ENCODE data around the gene TMEM147.
A peak's percentile ranks its signal among the peaks of the same experiment; 100 is the strongest.

TMEM147 gene

DNA sequence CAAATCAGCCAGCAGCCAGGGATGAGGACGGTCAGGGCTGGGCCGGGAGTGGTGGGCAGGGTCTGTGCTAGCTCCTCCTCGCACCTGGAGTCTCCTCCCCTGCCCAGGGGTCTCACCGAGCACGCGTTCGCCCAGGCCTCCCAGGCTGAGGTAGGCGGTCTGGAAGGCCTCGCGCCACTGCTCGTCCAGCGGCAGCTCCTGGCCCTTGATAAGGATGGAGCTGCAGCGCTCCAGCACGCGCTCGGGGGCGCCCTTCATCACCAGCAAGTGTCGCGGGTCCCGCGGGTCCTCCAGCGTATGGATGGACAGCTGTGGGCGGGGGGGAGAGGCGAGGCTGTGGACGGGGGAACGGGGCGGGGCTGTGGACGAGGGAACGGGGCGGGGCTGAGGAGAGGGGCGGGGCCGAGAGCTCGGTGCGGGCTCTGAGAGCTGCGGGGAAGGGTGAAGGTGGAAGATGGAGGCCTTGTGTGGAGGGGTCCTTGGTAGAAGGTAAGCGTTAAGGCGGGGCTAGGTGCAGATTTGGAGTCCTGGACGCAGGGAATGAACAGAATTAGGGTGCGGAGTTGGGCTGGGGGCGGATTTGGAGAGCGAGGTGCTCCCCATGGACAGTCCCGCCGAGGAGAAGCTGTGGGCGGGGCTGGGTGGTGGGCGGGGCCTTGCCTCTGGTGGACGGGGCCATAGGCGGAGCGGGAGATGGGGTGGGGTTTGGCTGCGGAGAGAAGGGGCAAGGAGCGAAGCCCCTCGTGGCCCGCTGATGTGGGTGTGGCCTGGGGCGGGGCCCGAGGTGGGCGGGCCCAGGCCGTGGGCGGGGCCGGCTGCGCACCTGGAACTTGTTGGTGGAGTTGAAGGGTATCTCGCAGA, 12.3 kb downstream of the TMEM147 start (continued):
- TF ChIP-seq, protein P1, sequence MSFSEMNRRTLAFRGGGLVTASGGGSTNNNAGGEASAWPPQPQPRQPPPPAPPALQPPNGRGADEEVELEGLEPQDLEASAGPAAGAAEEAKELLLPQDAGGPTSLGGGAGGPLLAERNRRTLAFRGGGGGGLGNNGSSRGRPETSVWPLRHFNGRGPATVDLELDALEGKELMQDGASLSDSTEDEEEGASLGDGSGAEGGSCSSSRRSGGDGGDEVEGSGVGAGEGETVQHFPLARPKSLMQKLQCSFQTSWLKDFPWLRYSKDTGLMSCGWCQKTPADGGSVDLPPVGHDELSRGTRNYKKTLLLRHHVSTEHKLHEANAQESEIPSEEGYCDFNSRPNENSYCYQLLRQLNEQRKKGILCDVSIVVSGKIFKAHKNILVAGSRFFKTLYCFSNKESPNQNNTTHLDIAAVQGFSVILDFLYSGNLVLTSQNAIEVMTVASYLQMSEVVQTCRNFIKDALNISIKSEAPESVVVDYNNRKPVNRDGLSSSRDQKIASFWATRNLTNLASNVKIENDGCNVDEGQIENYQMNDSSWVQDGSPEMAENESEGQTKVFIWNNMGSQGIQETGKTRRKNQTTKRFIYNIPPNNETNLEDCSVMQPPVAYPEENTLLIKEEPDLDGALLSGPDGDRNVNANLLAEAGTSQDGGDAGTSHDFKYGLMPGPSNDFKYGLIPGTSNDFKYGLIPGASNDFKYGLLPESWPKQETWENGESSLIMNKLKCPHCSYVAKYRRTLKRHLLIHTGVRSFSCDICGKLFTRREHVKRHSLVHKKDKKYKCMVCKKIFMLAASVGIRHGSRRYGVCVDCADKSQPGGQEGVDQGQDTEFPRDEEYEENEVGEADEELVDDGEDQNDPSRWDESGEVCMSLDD (tag by site-specific recombination; IDR thresholded peaks at IDR 0.05), result no peak
- TF ChIP-seq, protein P2, sequence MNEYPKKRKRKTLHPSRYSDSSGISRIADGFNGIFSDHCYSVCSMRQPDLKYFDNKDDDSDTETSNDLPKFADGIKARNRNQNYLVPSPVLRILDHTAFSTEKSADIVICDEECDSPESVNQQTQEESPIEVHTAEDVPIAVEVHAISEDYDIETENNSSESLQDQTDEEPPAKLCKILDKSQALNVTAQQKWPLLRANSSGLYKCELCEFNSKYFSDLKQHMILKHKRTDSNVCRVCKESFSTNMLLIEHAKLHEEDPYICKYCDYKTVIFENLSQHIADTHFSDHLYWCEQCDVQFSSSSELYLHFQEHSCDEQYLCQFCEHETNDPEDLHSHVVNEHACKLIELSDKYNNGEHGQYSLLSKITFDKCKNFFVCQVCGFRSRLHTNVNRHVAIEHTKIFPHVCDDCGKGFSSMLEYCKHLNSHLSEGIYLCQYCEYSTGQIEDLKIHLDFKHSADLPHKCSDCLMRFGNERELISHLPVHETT (tag by site-specific recombination; IDR thresholded peaks at IDR 0.05), result no peak
- peak; percentile 68 for TF ChIP-seq ZBTB17 (tag by site-specific recombination; IDR thresholded peaks at IDR 0.05)
- TF ChIP-seq ZNF658 (tag by site-specific recombination; IDR thresholded peaks at IDR 0.05), result no peak
- TF ChIP-seq, protein P3, sequence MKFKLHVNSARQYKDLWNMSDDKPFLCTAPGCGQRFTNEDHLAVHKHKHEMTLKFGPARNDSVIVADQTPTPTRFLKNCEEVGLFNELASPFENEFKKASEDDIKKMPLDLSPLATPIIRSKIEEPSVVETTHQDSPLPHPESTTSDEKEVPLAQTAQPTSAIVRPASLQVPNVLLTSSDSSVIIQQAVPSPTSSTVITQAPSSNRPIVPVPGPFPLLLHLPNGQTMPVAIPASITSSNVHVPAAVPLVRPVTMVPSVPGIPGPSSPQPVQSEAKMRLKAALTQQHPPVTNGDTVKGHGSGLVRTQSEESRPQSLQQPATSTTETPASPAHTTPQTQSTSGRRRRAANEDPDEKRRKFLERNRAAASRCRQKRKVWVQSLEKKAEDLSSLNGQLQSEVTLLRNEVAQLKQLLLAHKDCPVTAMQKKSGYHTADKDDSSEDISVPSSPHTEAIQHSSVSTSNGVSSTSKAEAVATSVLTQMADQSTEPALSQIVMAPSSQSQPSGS (tag by site-specific recombination; IDR thresholded peaks at IDR 0.05; ENCODE audit: low read depth), result no peak
- TF ChIP-seq, protein P4, sequence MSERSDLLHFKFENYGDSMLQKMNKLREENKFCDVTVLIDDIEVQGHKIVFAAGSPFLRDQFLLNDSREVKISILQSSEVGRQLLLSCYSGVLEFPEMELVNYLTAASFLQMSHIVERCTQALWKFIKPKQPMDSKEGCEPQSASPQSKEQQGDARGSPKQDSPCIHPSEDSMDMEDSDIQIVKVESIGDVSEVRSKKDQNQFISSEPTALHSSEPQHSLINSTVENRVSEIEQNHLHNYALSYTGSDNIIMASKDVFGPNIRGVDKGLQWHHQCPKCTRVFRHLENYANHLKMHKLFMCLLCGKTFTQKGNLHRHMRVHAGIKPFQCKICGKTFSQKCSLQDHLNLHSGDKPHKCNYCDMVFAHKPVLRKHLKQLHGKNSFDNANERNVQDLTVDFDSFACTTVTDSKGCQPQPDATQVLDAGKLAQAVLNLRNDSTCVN (tag by site-specific recombination; optimal IDR thresholded peaks at IDR 0.05), result peak; percentile 66
- TF ChIP-seq ZBTB21 (tag by site-specific recombination; IDR thresholded peaks at IDR 0.05), result peak; percentile 49
- TF ChIP-seq, protein P5, sequence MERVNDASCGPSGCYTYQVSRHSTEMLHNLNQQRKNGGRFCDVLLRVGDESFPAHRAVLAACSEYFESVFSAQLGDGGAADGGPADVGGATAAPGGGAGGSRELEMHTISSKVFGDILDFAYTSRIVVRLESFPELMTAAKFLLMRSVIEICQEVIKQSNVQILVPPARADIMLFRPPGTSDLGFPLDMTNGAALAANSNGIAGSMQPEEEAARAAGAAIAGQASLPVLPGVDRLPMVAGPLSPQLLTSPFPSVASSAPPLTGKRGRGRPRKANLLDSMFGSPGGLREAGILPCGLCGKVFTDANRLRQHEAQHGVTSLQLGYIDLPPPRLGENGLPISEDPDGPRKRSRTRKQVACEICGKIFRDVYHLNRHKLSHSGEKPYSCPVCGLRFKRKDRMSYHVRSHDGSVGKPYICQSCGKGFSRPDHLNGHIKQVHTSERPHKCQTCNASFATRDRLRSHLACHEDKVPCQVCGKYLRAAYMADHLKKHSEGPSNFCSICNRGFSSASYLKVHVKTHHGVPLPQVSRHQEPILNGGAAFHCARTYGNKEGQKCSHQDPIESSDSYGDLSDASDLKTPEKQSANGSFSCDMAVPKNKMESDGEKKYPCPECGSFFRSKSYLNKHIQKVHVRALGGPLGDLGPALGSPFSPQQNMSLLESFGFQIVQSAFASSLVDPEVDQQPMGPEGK (tag by site-specific recombination; IDR thresholded peaks at IDR 0.05), result peak; percentile 98
- TF ChIP-seq GLI2 (tag by site-specific recombination; IDR thresholded peaks at IDR 0.05; ENCODE audit: borderline replicate concordance, low read depth), result no peak
- peak; percentile 31; the same call in 1 of the 2 replicates for TF ChIP-seq ZBTB8A (tag by site-specific recombination; IDR thresholded peaks at IDR 0.05)
- no peak for TF ChIP-seq ZNF391 (tag by site-specific recombination; IDR thresholded peaks at IDR 0.05; ENCODE audit: borderline replicate concordance, low read depth)
- no peak for TF ChIP-seq SETDB1 (IDR thresholded peaks at IDR 0.05; ENCODE audit: insufficient read length, low read length)
- no peak for TF ChIP-seq ZNF624 (tag by site-specific recombination; IDR thresholded peaks at IDR 0.05)
- no peak for TF ChIP-seq ZNF544 (tag by site-specific recombination; IDR thresholded peaks at IDR 0.05)
- TF ChIP-seq HOXA7 (CRISPR knock-in tag; IDR thresholded peaks at IDR 0.05; ENCODE audit: borderline replicate concordance), result no peak
- TF ChIP-seq BCL11B (tag by site-specific recombination; IDR thresholded peaks at IDR 0.05; ENCODE audit: low read depth), result peak; percentile 70
- no peak for TF ChIP-seq ZNF140 (tag by site-specific recombination; IDR thresholded peaks at IDR 0.05)
- 0 out of 2 replicates have a peak, but pooled peaks have one; percentile 29 for TF ChIP-seq ZNF2 (tag by site-specific recombination; IDR thresholded peaks at IDR 0.05)
- no peak for TF ChIP-seq FEZF1 (tag by site-specific recombination; IDR thresholded peaks at IDR 0.05)
- peak; percentile 93 for TF ChIP-seq ZBTB1 (tag by site-specific recombination; IDR thresholded peaks at IDR 0.05)
- no peak for TF ChIP-seq ZNF184 (tag by site-specific recombination; IDR thresholded peaks at IDR 0.05)
- TF ChIP-seq ZNF155 (tag by site-specific recombination; IDR thresholded peaks at IDR 0.05), result no peak
- TF ChIP-seq IKZF3 (tag by site-specific recombination; IDR thresholded peaks at IDR 0.05), result no peak
- TF ChIP-seq ZNF558 (tag by site-specific recombination; IDR thresholded peaks at IDR 0.05), result no peak
- TF ChIP-seq ZFP37 (tag by site-specific recombination; IDR thresholded peaks at IDR 0.05), result no peak
- peak; percentile 55; the same call in 1 of the 2 replicates for TF ChIP-seq ZNF777 (tag by site-specific recombination; IDR thresholded peaks at IDR 0.05; ENCODE audit: borderline replicate concordance)
- no peak for TF ChIP-seq WT1 (tag by site-specific recombination; IDR thresholded peaks at IDR 0.05)
- TF ChIP-seq ZNF112 (tag by site-specific recombination; IDR thresholded peaks at IDR 0.05), result no peak
- TF ChIP-seq, protein P6, sequence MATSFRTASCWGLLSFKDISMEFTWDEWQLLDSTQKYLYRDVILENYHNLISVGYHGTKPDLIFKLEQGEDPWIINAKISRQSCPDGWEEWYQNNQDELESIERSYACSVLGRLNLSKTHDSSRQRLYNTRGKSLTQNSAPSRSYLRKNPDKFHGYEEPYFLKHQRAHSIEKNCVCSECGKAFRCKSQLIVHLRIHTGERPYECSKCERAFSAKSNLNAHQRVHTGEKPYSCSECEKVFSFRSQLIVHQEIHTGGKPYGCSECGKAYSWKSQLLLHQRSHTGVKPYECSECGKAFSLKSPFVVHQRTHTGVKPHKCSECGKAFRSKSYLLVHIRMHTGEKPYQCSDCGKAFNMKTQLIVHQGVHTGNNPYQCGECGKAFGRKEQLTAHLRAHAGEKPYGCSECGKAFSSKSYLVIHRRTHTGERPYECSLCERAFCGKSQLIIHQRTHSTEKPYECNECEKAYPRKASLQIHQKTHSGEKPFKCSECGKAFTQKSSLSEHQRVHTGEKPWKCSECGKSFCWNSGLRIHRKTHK (tag by site-specific recombination; IDR thresholded peaks at IDR 0.05), result no peak
- TF ChIP-seq ZNF133 (tag by site-specific recombination; IDR thresholded peaks at IDR 0.05), result no peak
- peak; percentile 73 for TF ChIP-seq ZNF600 (tag by site-specific recombination; IDR thresholded peaks at IDR 0.05)

Data from HEK293 (cell line).